Jurkat, Clone E6-1 (cell line): ENCODE data around the gene TRIM67.

Experiments used
- DNase-seq: peaks from one replicate; pipeline ENCODE4 v3.0.0-alpha.2; 2011; ENCODE audit warnings: low read depth, low spot score
- H3K4me3 ChIP-seq: 2 replicates; pipeline ENCODE4 v1.5.1; 2011; ENCODE audit warnings: mild to moderate bottlenecking, low read length, control low read depth, moderate library complexity

Gene TRIM67

GRCh38 chr1:231218078-231218477, 56.2 kb downstream of the TRIM67 start:
- no peak for DNase-seq
- no peak overlapping the region for H3K4me3 ChIP-seq

GRCh38 chr1:231219422-231220401, 57.9 kb downstream of the TRIM67 start:
- DNase-seq, result no peak
- no peak overlapping the region for H3K4me3 ChIP-seq

GRCh38 chr1:231220801-231221200, 58.9 kb downstream of the TRIM67 start:
- DNase-seq, result no peak
- no peak overlapping the region for H3K4me3 ChIP-seq

GRCh38 chr1:231226156-231226555, 64.3 kb downstream of the TRIM67 start:
- DNase-seq, result no peak
- no peak overlapping the region for H3K4me3 ChIP-seq

- H3K4me3 ChIP-seq, result no peak overlapping the region
- no peak for DNase-seq
Observed at GRCh38 chr1:231231511-231231910, 69.7 kb downstream of the TRIM67 start.

- no peak overlapping the region for H3K4me3 ChIP-seq
- DNase-seq, result no peak
Observed at GRCh38 chr1:231232870-231233734, 71.2 kb downstream of the TRIM67 start.

GRCh38 chr1:231233735-231234417, 72.0 kb downstream of the TRIM67 start:
- DNase-seq, result no peak
- no peak overlapping the region for H3K4me3 ChIP-seq

GRCh38 chr1:231234506-231234905, 72.6 kb downstream of the TRIM67 start:
- no peak overlapping the region for H3K4me3 ChIP-seq
- DNase-seq, result no peak

- no peak overlapping the region for H3K4me3 ChIP-seq
- DNase-seq, result no peak
Observed at GRCh38 chr1:231235526-231236207, 73.8 kb downstream of the TRIM67 start.

- DNase-seq, result no peak
Observed at GRCh38 chr1:231236208-231236591, 74.3 kb downstream of the TRIM67 start.

GRCh38 chr1:231236938-231237337, 75.1 kb downstream of the TRIM67 start:
- no peak for DNase-seq
- H3K4me3 ChIP-seq, result no peak overlapping the region

More at GRCh38 chr1:231236208-231236591, 74.3 kb downstream of the TRIM67 start:
- no peak overlapping the region for H3K4me3 ChIP-seq

GRCh38 chr1:231238298-231238697, 76.4 kb downstream of the TRIM67 start:
- no peak overlapping the region for H3K4me3 ChIP-seq
- no peak for DNase-seq

GRCh38 chr1:231240531-231240882, 78.6 kb downstream of the TRIM67 start:
- DNase-seq, result no peak
- peak overlapping the region; percentile 95 for H3K4me3 ChIP-seq

- DNase-seq, result peak; percentile 78
- peak within 1 kb of the TSS; percentile 95 for H3K4me3 ChIP-seq
Observed at GRCh38 chr1:231240883-231241735, 79.3 kb downstream of the TRIM67 start, which contains the start of gene GNPAT. TSS of gene GNPAT (plus strand) at chr1:231241212. CDS start at chr1:231241379, 167 bp downstream.

- peak overlapping the region; percentile 95 for H3K4me3 ChIP-seq
- no peak for DNase-seq
Observed at GRCh38 chr1:231241750-231242149, 79.9 kb downstream of the TRIM67 start.

- no peak for DNase-seq
- peak overlapping the region; percentile 95 for H3K4me3 ChIP-seq
Observed at GRCh38 chr1:231242516-231243198, 80.8 kb downstream of the TRIM67 start.

- no peak for DNase-seq
- H3K4me3 ChIP-seq, result no peak overlapping the region
Observed at GRCh38 chr1:231248778-231249177, 86.9 kb downstream of the TRIM67 start.
